H1 (cell line): ENCODE data around the gene CD58. TPM values are rescaled to one million over a fixed set of nuclear protein-coding genes. Genes with fewer than 3 reads are reported as not detected.
"Not testable (repeated sequence)": the region's sequence is repeated elsewhere in the genome, so short reads cannot be mapped to it uniquely, and the experiment has no call there.

Source experiments
- CTCF ChIA-PET: fragments of 300-600 bp; sonication (Branson Sonifier 250); formaldehyde crosslinking; loops from one replicate; lab custom pipeline; 2021; ENCODE audit not compliant: partially characterized antibody; lab: Charles Lee
- POLR2A ChIA-PET: fragments of 300-600 bp; sonication (Branson Sonifier 250); formaldehyde crosslinking; loops from one replicate; lab custom pipeline; 2021; ENCODE audit warnings: inconsistent platforms; ENCODE audit not compliant: partially characterized antibody; lab: Charles Lee
- DNase-seq, 2 experiments: peaks; one replicate each; pipeline versions ENCODE4 v3.0.0 to v3.0.0-alpha.2; 2010 to 2022; ENCODE audit warnings: low spot score in 2 of 2, low read depth in 1 of 2, mixed read lengths in 1 of 2
- FAIRE-seq: peaks from 2 replicates; lab custom pipeline; 2011; peaks lifted over from hg19 to GRCh38; lab: Jason Lieb, UNC
- H2AFZ ChIP-seq: 2 replicates; pipeline ENCODE4 v1.8.1; 2012; ENCODE audit warnings: low read length, inconsistent platforms
- H2AK5ac ChIP-seq: 2 replicates; pipeline ENCODE4 v1.6.1; 2013; ENCODE audit warnings: low read depth, low read length
- H2BK120ac ChIP-seq: replicated peaks from 2 replicates; pipeline ENCODE3; 2013; ENCODE audit warnings: low read depth, low read length, inconsistent platforms
- H2BK12ac ChIP-seq: 2 replicates; pipeline ENCODE4 v1.6.1; 2013; ENCODE audit warnings: low read depth, low read length
- H2BK15ac ChIP-seq: 2 replicates; pipeline ENCODE4 v1.6.1; 2013; ENCODE audit warnings: low read length
- H2BK20ac ChIP-seq: 2 replicates; pipeline ENCODE4 v1.6.1; 2013; ENCODE audit warnings: low read length
- H2BK5ac ChIP-seq: 2 replicates; pipeline ENCODE4 v1.6.1; 2013; ENCODE audit warnings: low read depth, low read length
- H3K14ac ChIP-seq: 2 replicates; pipeline ENCODE4 v1.6.1; 2013; ENCODE audit warnings: inconsistent platforms; ENCODE audit not compliant: insufficient read length
- H3K18ac ChIP-seq: 2 replicates; pipeline ENCODE4 v1.6.1; 2013; ENCODE audit warnings: low read length; ENCODE audit errors: extremely low read depth
- H3K23ac ChIP-seq: 2 replicates; pipeline ENCODE4 v1.6.1; 2013; ENCODE audit warnings: inconsistent platforms; ENCODE audit not compliant: insufficient read length
- H3K23me2 ChIP-seq: 2 replicates; pipeline ENCODE4 v1.6.1; 2013; ENCODE audit warnings: low read depth, low read length
- H3K27ac ChIP-seq: 2 replicates; pipeline ENCODE4 v1.6.1; 2011; ENCODE audit warnings: low read depth, low read length, inconsistent platforms
- H3K27me3 ChIP-seq, 4 experiments: replicated peaks in 1 of 4; 1 replicate in 1 of 4; 2 replicates in 3 of 4; pipeline versions ENCODE4 v1.6.1 to v1.8.1; 2011 to 2013; ENCODE audit warnings: low read length in 3 of 4, mild to moderate bottlenecking in 3 of 4, inconsistent platforms in 2 of 4, mixed read lengths in 2 of 4, moderate library complexity in 1 of 4; ENCODE audit not compliant: control insufficient read depth in 3 of 4, insufficient read depth in 3 of 4; ENCODE audit errors: extremely low read depth in 1 of 4
- H3K36me3 ChIP-seq, 4 experiments: 2 replicates each; pipeline versions ENCODE4 v1.6.1 to v1.8.1; 2011 to 2013; ENCODE audit warnings: mild to moderate bottlenecking in 4 of 4, low read length in 3 of 4, moderate library complexity in 2 of 4, control low read depth in 1 of 4, inconsistent platforms in 1 of 4; ENCODE audit not compliant: insufficient read depth in 4 of 4, control insufficient read depth in 2 of 4
- H3K4ac ChIP-seq: replicated peaks from 2 replicates; pipeline ENCODE3; 2013; ENCODE audit warnings: low read length, low read depth, mixed read lengths, inconsistent platforms; ENCODE audit not compliant: insufficient read length
- H3K4me1 ChIP-seq, 4 experiments: replicated peaks in 1 of 4; 1 replicate in 1 of 4; 2 replicates in 3 of 4; pipeline versions ENCODE4 v1.6.1 to v1.8.1; 2011 to 2013; ENCODE audit warnings: low read length in 3 of 4, inconsistent platforms in 2 of 4, mixed read lengths in 1 of 4; ENCODE audit not compliant: insufficient read depth in 4 of 4, control insufficient read depth in 3 of 4
- H3K4me2 ChIP-seq, 2 experiments: 2 replicates each; pipeline versions ENCODE4 v1.6.1 to v1.8.1; 2011 to 2013; ENCODE audit warnings: low read depth in 2 of 2, low read length in 2 of 2, control low read depth in 1 of 2, inconsistent platforms in 1 of 2, mild to moderate bottlenecking in 1 of 2; ENCODE audit not compliant: insufficient read depth in 1 of 2
- H3K4me3 ChIP-seq, 4 experiments: fragments of 200-600, 300-600 bp in 1 of 4; sonication (generic), shearing (Covaris generic), sonication (Bioruptor Twin) in 1 of 4; 2 replicates each; pipeline versions ENCODE4 v1.5.1 to v1.8.1; 2011 to 2016; ENCODE audit warnings: low read length in 4 of 4, low read depth in 3 of 4, control low read depth in 2 of 4, inconsistent platforms in 2 of 4, mild to moderate bottlenecking in 2 of 4, mixed read lengths in 1 of 4, moderate library complexity in 1 of 4; ENCODE audit not compliant: insufficient read depth in 2 of 4; ENCODE audit errors: extremely low read depth in 1 of 4
- H3K56ac ChIP-seq: replicated peaks from 2 replicates; pipeline ENCODE3; 2013; ENCODE audit warnings: low read depth, mild to moderate bottlenecking, mixed read lengths, low read length, inconsistent platforms; ENCODE audit not compliant: insufficient read length
- H3K79me1 ChIP-seq: 2 replicates; pipeline ENCODE4 v1.6.1; 2013; ENCODE audit warnings: low read depth, low read length, control low read depth
- H3K79me2 ChIP-seq, 2 experiments: 2 replicates each; pipeline versions ENCODE4 v1.6.1 to v1.8.1; 2012 to 2013; ENCODE audit warnings: low read length in 2 of 2, mild to moderate bottlenecking in 2 of 2, inconsistent platforms in 1 of 2; ENCODE audit not compliant: insufficient read depth in 2 of 2, control insufficient read depth in 1 of 2
- H3K9ac ChIP-seq, 4 experiments: replicated peaks in 1 of 4; 1 replicate in 1 of 4; 2 replicates in 3 of 4; pipeline versions ENCODE4 v1.6.1 to v1.8.1; 2011 to 2013; ENCODE audit warnings: low read depth in 3 of 4, low read length in 3 of 4, control low read depth in 2 of 4, mild to moderate bottlenecking in 2 of 4, moderate library complexity in 2 of 4, inconsistent platforms in 1 of 4; ENCODE audit errors: extremely low read depth in 1 of 4
- H3K9me3 ChIP-seq, 2 experiments: 2 replicates each; pipeline versions ENCODE4 v1.6.1 to v1.8.1; 2012 to 2013; ENCODE audit warnings: mild to moderate bottlenecking in 2 of 2, moderate library complexity in 2 of 2, control low read depth in 1 of 2, inconsistent platforms in 1 of 2, low read depth in 1 of 2, low read length in 1 of 2, mixed read lengths in 1 of 2; ENCODE audit not compliant: insufficient read depth in 2 of 2
- H4K20me1 ChIP-seq, 2 experiments: replicated peaks in 1 of 2; 2 replicates each; pipeline versions ENCODE3 to v1.8.1; 2011 to 2013; ENCODE audit warnings: inconsistent platforms in 2 of 2, low read length in 2 of 2, mild to moderate bottlenecking in 1 of 2; ENCODE audit not compliant: insufficient read depth in 2 of 2, control insufficient read depth in 1 of 2
- H4K5ac ChIP-seq: 2 replicates; pipeline ENCODE4 v1.6.1; 2013; ENCODE audit warnings: low read length, low read depth, mixed read lengths, inconsistent platforms; ENCODE audit not compliant: insufficient read length
- H4K8ac ChIP-seq: 2 replicates; pipeline ENCODE4 v1.8.0; 2013; ENCODE audit warnings: mild to moderate bottlenecking, moderate library complexity, low read length, inconsistent platforms; ENCODE audit not compliant: insufficient read depth; ENCODE audit errors: extremely low read depth
- H4K91ac ChIP-seq: replicated peaks from 2 replicates; pipeline ENCODE3; 2013; ENCODE audit warnings: low read length, mixed read lengths, inconsistent platforms; ENCODE audit not compliant: insufficient read length
- WGBS, 2 experiments: shearing (Covaris generic) in 1 of 2; methylation state at CpG; one replicate each; pipeline versions ENCODE4 v1.1.6 to v1.1.7; 2013 to 2015; ENCODE audit warnings: low lambda C conversion rate in 2 of 2, mixed read lengths in 2 of 2, inconsistent platforms in 1 of 2, low coverage in 1 of 2, missing lambda C conversion rate in 1 of 2; ENCODE audit not compliant: insufficient replicate concordance in 2 of 2, insufficient coverage in 1 of 2, insufficient read length in 1 of 2; ENCODE audit errors: extremely low coverage in 1 of 2, missing lambda C conversion rate in 1 of 2; 5-methylcytosine and 5-hydroxymethylcytosine counted together
- polyA plus RNA-seq, 7 experiments: library from polyadenylated mRNA; depleted of rRNA in 3 of 7; stranded (reverse) in 5 of 7; unstranded in 2 of 7; fragments of >200 nt in 5 of 7; fragments of 200-250 nt in 2 of 7; gene quantifications; 1 replicate in 5 of 7; 2 replicates in 1 of 7; 4 replicates in 1 of 7; pipeline versions ENCODE4 v1.2.1 to v1.2.3, GENCODE V29; 2011 to 2013; ENCODE audit warnings: missing spikeins in 2 of 7, mixed read lengths in 2 of 7
- total RNA-seq: library from RNA; stranded (reverse); fragmentation: NEBNext Ultra II Directional; extraction: Animal tissue kit (Norgen Biotek cat#: 25700); gene quantifications from 2 replicates; pipeline ENCODE4 v1.2.1, GENCODE V29; 2021

Gene CD58
- total and polyA plus RNA-seq, 2 of the 8 experiments (the other 6 are each of a cell fraction or from before 2014, with no cell fraction given), result 5.3 to 5.5 TPM

GRCh38 chr1:116591951-116592605, 21.3 kb upstream of the CD58 start:
- POLR2A ChIA-PET, result not testable (repeated sequence)
- 86% methylated on average over 4 of the region's 7 CpGs; no CpG with 5 or more reads in 1 of the 2 experiments for WGBS, 2 experiments

More at GRCh38 chr1:116591951-116592605, 21.3 kb upstream of the CD58 start:
- not testable (repeated sequence) for H4K91ac ChIP-seq, H2BK5ac ChIP-seq, FAIRE-seq, DNase-seq, H3K18ac ChIP-seq, H3K4me1 ChIP-seq, H2BK120ac ChIP-seq, H3K14ac ChIP-seq, H2AK5ac ChIP-seq, H2BK15ac ChIP-seq, H3K27ac ChIP-seq, H3K79me1 ChIP-seq, H3K4me2 ChIP-seq, H3K27me3 ChIP-seq, H3K56ac ChIP-seq, H2BK20ac ChIP-seq, H2BK12ac ChIP-seq, H4K20me1 ChIP-seq, H3K79me2 ChIP-seq, H3K9me3 ChIP-seq, H3K23me2 ChIP-seq, H2AFZ ChIP-seq, H4K5ac ChIP-seq, H3K36me3 ChIP-seq, H3K23ac ChIP-seq, H4K8ac ChIP-seq, H3K4me3 ChIP-seq, H3K9ac ChIP-seq, H3K4ac ChIP-seq
- CTCF ChIA-PET, result interaction anchor here (0.6 to 0.9 kb wide), 2 partner anchors 8 to 251 kb away, joined by 3 read pairs; no protein-coding TSS in a partner anchor
